ENCODE results near the gene MAP3K12.

GRCh38 chr12:53495903-53496751, 3.1 kb downstream of the MAP3K12 start:
- no peak for TF ChIP-seq CTCF (conservative IDR thresholded peaks at IDR 0.05; ENCODE audit: low read depth, low read length)
- TF ChIP-seq EZH2 (IDR thresholded peaks at IDR 0.05; ENCODE audit: low read length, unreplicated experiment) = no peak

Measured in PC-3 (cell line).